Mammary epithelial cell (primary cell): ENCODE measurements around the gene DDX19B.

Source experiments
- EZH2 ChIP-seq: IDR thresholded peaks from 2 replicates; pipeline ENCODE4 v1.6.1; 2012; ENCODE audit warnings: low read length, inconsistent platforms, borderline replicate concordance
- TF ChIP-seq, protein P1 (sequence below), 2 donors: IDR thresholded peaks in 1 of 2; conservative IDR thresholded peaks in 1 of 2; 2 replicates each; pipeline ENCODE4 v1.5.1; 2011 to 2012; ENCODE audit warnings: inconsistent platforms in 2 of 2, low read length in 2 of 2, mild to moderate bottlenecking in 2 of 2, control low read depth in 1 of 2, low read depth in 1 of 2; ENCODE audit not compliant: insufficient read depth in 1 of 2; ENCODE audit errors: extremely low read depth in 1 of 2

DNA sequence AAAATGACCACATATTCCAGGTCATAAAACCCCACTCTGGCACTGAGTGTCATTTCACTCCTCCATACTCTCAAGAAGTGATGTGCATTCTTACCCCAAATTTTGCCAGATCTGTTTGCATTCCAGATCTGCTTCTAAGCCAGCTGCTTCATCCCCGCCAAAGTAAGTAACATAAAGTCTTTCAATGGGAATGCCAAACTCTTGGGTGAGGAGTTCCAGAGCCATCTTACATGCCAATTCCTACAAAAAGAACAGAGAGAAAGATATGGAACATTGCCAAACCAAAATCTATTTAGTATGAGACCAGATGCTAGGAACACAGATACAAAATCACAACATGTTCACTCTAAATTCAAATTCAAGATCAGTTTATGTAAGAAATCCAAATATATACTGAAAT is 22.6 kb upstream of the DDX19B start:
- TF ChIP-seq, protein P1, sequence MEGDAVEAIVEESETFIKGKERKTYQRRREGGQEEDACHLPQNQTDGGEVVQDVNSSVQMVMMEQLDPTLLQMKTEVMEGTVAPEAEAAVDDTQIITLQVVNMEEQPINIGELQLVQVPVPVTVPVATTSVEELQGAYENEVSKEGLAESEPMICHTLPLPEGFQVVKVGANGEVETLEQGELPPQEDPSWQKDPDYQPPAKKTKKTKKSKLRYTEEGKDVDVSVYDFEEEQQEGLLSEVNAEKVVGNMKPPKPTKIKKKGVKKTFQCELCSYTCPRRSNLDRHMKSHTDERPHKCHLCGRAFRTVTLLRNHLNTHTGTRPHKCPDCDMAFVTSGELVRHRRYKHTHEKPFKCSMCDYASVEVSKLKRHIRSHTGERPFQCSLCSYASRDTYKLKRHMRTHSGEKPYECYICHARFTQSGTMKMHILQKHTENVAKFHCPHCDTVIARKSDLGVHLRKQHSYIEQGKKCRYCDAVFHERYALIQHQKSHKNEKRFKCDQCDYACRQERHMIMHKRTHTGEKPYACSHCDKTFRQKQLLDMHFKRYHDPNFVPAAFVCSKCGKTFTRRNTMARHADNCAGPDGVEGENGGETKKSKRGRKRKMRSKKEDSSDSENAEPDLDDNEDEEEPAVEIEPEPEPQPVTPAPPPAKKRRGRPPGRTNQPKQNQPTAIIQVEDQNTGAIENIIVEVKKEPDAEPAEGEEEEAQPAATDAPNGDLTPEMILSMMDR (conservative IDR thresholded peaks at IDR 0.05 in 1 of 2, IDR thresholded peaks at IDR 0.05 in 1 of 2; ENCODE audit: extremely low read depth in 1 of 2, insufficient read depth in 1 of 2, low read depth in 1 of 2, low read length in 2 of 2) = no peak
- no peak for TF ChIP-seq EZH2
